Heart left ventricle (tissue), 16 donors: Measurements from ENCODE around the gene SNX6. TPM values are rescaled to one million over a fixed set of nuclear protein-coding genes. Genes with fewer than 3 reads are reported as not detected.

Experiments
- ATAC-seq, 4 donors: fragments of 200-7000 bp; cut with Tn5 transposase; one replicate each; pipeline ENCODE4 v1.9.1; 2020 to 2022; ENCODE audit warnings: moderate library complexity in 4 of 4, mild to moderate bottlenecking in 3 of 4, moderate number of reproducible peaks in 1 of 4
- DNase-seq, 5 donors: peaks; one replicate each; pipeline ENCODE4 v3.0.0-alpha.2; 2020
- H3K27ac ChIP-seq, 12 donors: fragments of 200-600 bp; sonication (generic) in 4 of 12; one replicate each; pipeline versions ENCODE4 v1.5.0 to v1.8.0; 2016 to 2022; ENCODE audit warnings: mild to moderate bottlenecking in 2 of 12
- H3K27me3 ChIP-seq, 9 donors: fragments of 200-600 bp; sonication (generic) in 2 of 9; one replicate each; pipeline versions ENCODE4 v1.5.1 to v1.8.0; 2016 to 2022; ENCODE audit warnings: mild to moderate bottlenecking in 3 of 9
- H3K36me3 ChIP-seq, 9 donors: fragments of 200-600 bp; sonication (generic) in 2 of 9; one replicate each; pipeline versions ENCODE4 v1.5.0 to v1.8.0; 2018 to 2022; ENCODE audit warnings: mild to moderate bottlenecking in 2 of 9
- H3K4me1 ChIP-seq, 12 donors: fragments of 200-600 bp; sonication (generic) in 4 of 12; one replicate each; pipeline versions ENCODE4 v1.5.0 to v1.8.0; 2016 to 2022; ENCODE audit warnings: mild to moderate bottlenecking in 3 of 12
- H3K4me3 ChIP-seq, 12 donors: fragments of 200-600 bp; sonication (generic) in 4 of 12; one replicate each; pipeline versions ENCODE4 v1.5.0 to v1.8.0; 2017 to 2022; ENCODE audit warnings: mild to moderate bottlenecking in 9 of 12, moderate library complexity in 4 of 12
- H3K9me3 ChIP-seq, 12 donors: fragments of 200-600 bp; sonication (generic) in 4 of 12; one replicate each; pipeline versions ENCODE4 v1.5.0 to v1.8.0; 2016 to 2022; ENCODE audit warnings: mild to moderate bottlenecking in 1 of 12
- POLR2A ChIP-seq, 2 donors: fragments of 450-650 bp; IDR thresholded peaks; one replicate each; pipeline ENCODE4 v1.6.1; 2017; ENCODE audit warnings: antibody characterized with exemption in 2 of 2, mild to moderate bottlenecking in 2 of 2, moderate library complexity in 2 of 2
- WGBS, 4 donors: extraction: QIAGEN DNeasy Blood & Tissue Kit in 2 of 4; methylation state at CpG; one replicate each; pipeline versions ENCODE4 v1.1.5 to v1.1.7; 2013 to 2018; 5-methylcytosine and 5-hydroxymethylcytosine counted together
- intact Hi-C, 10 donors: fragments of 100-400 bp; cut with DNase I; formaldehyde crosslinking; loops; one replicate each; pipeline versions ENCODE4 v1.11.1 to v1.14.2; 2022
- polyA plus RNA-seq, 2 donors: library from polyadenylated mRNA; stranded (reverse); fragments of 200-250 nt; gene quantifications; one replicate each; pipeline ENCODE4 v1.2.3, GENCODE V29; 2013
- total RNA-seq, 9 donors: library from RNA; depleted of rRNA in 2 of 9; stranded (reverse); fragments of >200 nt in 2 of 9; fragmentation: NEBNext Ultra II Directional in 3 of 9; extraction: Animal tissue kit (Norgen Biotek cat#: 25700) in 3 of 9; gene quantifications; one replicate each; pipeline versions ENCODE4 v1.1.0 to v1.2.4, GENCODE V29; 2016 to 2023
- TF ChIP-seq, protein P1 (sequence below), 12 donors: fragments of 200-600 bp; sonication (generic) in 4 of 12; IDR thresholded peaks; one replicate each; pipeline versions ENCODE4 v1.5.0 to v1.8.0; 2018 to 2022; ENCODE audit warnings: antibody characterized with exemption in 12 of 12, mild to moderate bottlenecking in 5 of 12
- donor health status: ischemic (EF 13 %, LVEDD 7.1; RV severe dilation, severe dysfunction).
- donor health status: healthy with polysubstance abuse.
- donor health status: DM: no; HTN: yes; CAD: no.
- donor health status: DM: no; HTN: no; CAD: no.
- donor health status: ischemic (EF 25% LVEDD 6.9; RV normal size, moderate dysfunction).
- donor health status: ischemic (EF 25% LVEDD 5.7; RV mildly dilated, moderate dysfunction).
- donor health status: healthy.
- donor health status: DM: yes; HTN: yes; CAD: no.
- donor health status: ischemic (EF 35%, LVEDD 5.7; RV mildly dilated, moderate dysfunction).
- donor health status: nonischemic (EF 11% LVEDD 7.7; RV severe dilation, severe dysfunction).
- donor health status: DM: yes; HTN: yes; CAD: no.
- donor health status: PGD.
- donor health status: ischemic (EF 29% LVEDD 5.4; RV normal size, mild dysfunction).
- donor health status: nonischemic (EF 23%, LVEDD 6.1; RV moderate dilation, normal function).

SNX6 gene
- total and polyA plus RNA-seq, 11 donors = 13.4 to 103 (median 64.3) TPM

DNA sequence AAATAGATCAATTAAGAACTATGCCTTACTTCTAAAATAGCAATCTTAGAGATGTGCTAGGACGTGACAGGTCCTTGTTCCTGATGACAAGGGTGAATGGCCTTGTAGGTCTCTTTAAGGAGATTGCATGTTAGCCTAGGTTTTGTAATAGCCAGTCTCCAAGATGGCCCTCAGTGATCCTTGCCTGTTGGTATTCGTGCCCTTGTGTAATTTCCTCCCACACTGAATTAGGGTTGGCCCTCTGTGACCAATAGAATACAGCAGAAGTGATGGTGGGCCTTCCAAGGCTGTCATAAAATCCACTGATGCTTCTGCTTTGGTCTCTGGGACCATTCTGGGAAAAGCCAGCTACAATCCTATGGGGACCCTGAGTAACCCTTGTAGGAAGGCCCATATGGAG, 38.2 kb upstream of the SNX6 start:
- H3K9me3 ChIP-seq = peaks cover 0 to 3% (median 0%) of the 10 kb centered on the region in 12 donors
- peaks cover 0 to 32% (median 0%) of the 10 kb centered on the region in 12 donors for H3K4me1 ChIP-seq
- no peak overlapping the region for H3K27ac ChIP-seq
- intact Hi-C loops = no loop called here
- ATAC-seq (no peak), DNase-seq (no peak)
- H3K36me3 ChIP-seq = no peaks in the 10 kb centered on the region
- no peaks in the 10 kb centered on the region for H3K27me3 ChIP-seq
- no peak overlapping the region for H3K4me3 ChIP-seq
- WGBS, 4 donors = 78 to 98% (median 89%) methylated on average over 2 of the region's 2 CpGs
- TF ChIP-seq, protein P1, sequence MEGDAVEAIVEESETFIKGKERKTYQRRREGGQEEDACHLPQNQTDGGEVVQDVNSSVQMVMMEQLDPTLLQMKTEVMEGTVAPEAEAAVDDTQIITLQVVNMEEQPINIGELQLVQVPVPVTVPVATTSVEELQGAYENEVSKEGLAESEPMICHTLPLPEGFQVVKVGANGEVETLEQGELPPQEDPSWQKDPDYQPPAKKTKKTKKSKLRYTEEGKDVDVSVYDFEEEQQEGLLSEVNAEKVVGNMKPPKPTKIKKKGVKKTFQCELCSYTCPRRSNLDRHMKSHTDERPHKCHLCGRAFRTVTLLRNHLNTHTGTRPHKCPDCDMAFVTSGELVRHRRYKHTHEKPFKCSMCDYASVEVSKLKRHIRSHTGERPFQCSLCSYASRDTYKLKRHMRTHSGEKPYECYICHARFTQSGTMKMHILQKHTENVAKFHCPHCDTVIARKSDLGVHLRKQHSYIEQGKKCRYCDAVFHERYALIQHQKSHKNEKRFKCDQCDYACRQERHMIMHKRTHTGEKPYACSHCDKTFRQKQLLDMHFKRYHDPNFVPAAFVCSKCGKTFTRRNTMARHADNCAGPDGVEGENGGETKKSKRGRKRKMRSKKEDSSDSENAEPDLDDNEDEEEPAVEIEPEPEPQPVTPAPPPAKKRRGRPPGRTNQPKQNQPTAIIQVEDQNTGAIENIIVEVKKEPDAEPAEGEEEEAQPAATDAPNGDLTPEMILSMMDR (IDR thresholded peaks at IDR 0.05) = no peak
- no peak for TF ChIP-seq POLR2A (IDR thresholded peaks at IDR 0.05)

DNA sequence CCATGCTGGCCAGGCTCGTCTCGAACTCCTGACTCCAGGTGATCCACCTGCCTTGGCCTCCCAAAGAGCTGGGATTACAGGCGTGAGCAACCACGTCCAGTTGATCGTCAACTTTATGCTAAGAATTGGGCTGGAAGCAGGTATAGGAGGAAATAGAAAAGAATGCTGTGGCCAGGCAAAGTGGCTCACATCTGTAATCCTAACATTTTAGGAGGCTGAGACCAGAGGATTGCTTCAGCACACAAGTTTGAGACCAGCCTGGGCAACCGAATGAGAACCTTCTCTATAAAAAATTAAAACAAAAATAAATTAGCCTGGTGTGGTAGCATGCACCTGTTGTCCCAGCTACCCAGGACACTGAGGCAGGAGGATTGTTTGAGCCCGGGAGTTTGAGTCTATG, 37.1 kb upstream of the SNX6 start:
- Histone ChIP-seq H3K4me3 (no peak overlapping the region), H3K9me3 (peaks cover 0 to 14% (median 0%) of the 10 kb centered on the region in 12 donors), H3K27ac (peak overlapping the region in 3 of 12 donors; percentile 13 to 93 (median 50)), H3K4me1 (peaks cover 0 to 27% (median 0%) of the 10 kb centered on the region in 12 donors), H3K27me3 (no peaks in the 10 kb centered on the region), H3K36me3 (no peaks in the 10 kb centered on the region)
- intact Hi-C loops = no loop called here
- ATAC-seq (no peak), DNase-seq (no peak)
- TF ChIP-seq POLR2A (IDR thresholded peaks at IDR 0.05) = no peak
- TF ChIP-seq, protein P1 (IDR thresholded peaks at IDR 0.05) = no peak
- WGBS, 4 donors = 94 to 96% (median 95%) methylated on average over 7 of the region's 7 CpGs

DNA sequence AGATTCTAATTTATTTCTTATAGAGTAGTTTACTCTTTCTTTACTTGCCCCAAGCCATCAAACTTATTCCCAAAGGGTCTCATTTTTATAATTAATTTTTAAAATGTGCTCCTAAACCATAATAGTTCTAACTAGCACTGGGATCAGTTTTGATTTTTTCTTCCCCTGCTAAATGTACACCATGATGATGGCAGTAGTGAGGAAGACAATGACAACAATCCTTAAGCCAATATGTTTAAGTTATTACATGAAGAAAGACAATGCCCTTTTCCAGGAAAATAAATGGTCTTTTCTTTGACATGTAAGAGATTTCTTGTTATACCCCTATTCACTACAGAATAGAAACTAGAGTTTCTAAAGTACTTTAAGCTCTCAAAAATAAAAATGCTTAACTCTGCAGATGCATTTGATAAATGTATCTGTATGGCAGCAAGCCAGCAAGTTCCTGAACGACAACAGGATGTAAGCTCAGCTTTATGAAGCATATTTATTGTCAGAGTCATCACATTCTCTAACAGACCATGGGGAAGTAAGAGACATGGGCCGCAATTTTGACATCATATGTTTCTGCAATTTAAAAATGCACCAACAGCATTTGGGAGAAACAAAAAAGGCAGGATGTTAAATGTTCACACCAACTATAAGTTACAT, 36.0 kb upstream of the SNX6 start:
- Histone ChIP-seq H3K4me1 (peaks cover 0 to 25% (median 0%) of the 10 kb centered on the region in 12 donors), H3K4me3 (no peak overlapping the region), H3K27ac (peak overlapping the region in 5 of 12 donors; percentile 3 to 93 (median 45)), H3K9me3 (peaks cover 0 to 16% (median 0%) of the 10 kb centered on the region in 12 donors), H3K36me3 (no peaks in the 10 kb centered on the region), H3K27me3 (no peaks in the 10 kb centered on the region)
- intact Hi-C loops = no loop called here
- 31 to 38% (median 37%) methylated on average over 2 of the region's 2 CpGs for WGBS, 4 donors
- DNase-seq (peak in 4 of 5 donors; percentile 37 to 68 (median 48)), ATAC-seq (peak in 3 of 4 donors; percentile 51 to 72 (median 64))
- no peak for TF ChIP-seq POLR2A (IDR thresholded peaks at IDR 0.05)
- TF ChIP-seq, protein P1 (IDR thresholded peaks at IDR 0.05) = no peak

DNA sequence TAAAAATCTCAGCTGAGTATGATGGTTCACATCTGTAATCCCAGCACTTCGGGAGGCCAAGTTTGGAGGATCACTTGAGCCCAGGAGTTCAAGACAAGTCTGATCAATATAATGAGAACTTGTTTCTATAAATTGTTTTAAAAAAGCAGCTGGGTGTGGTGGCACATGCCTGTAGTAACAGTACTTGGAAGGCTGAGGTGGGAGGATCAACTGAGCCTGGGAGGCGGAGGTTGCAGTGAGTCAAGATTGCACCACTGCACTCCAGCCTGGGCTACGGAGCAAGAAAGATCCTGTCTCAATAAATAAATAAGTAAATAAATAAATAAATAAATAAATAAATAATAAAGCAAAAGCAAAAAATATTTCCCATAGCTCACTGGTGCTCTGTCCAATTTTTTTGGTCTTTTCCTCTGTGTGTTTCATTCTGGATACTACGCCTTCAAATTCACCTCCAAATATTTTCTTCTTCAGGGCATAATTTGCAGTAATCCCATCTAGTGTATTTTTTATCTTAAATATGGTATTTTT, 32.7 kb upstream of the SNX6 start:
- H3K36me3 ChIP-seq = no peaks in the 10 kb centered on the region
- no peak overlapping the region for H3K4me3 ChIP-seq
- no peaks in the 10 kb centered on the region for H3K27me3 ChIP-seq
- H3K9me3 ChIP-seq = peaks cover 0 to 21% (median 0%) of the 10 kb centered on the region in 12 donors
- ATAC-seq (no peak), DNase-seq (no peak)
- no peak overlapping the region for H3K27ac ChIP-seq
- WGBS, 4 donors = 94 to 97% (median 95%) methylated on average over 4 of the region's 4 CpGs
- H3K4me1 ChIP-seq = peaks cover 0 to 25% (median 0%) of the 10 kb centered on the region in 12 donors
- TF ChIP-seq, protein P1 (IDR thresholded peaks at IDR 0.05) = no peak
- intact Hi-C loops = no loop called here
